Nephron (organoid): Measurements from ENCODE around the gene PCDH1.

Experiments used
- H3K27ac Mint-ChIP-seq, 3 experiments: 2 replicates each; pipeline ENCODE4 v1.8.0; 2020; ENCODE audit warnings: mixed read lengths in 3 of 3, mild to moderate bottlenecking in 2 of 3, moderate library complexity in 1 of 3
- H3K27me3 Mint-ChIP-seq: 2 replicates; pipeline ENCODE4 v1.8.0; 2021; ENCODE audit warnings: low read depth, mild to moderate bottlenecking, moderate library complexity, mixed read lengths
- H3K36me3 Mint-ChIP-seq: 2 replicates; pipeline ENCODE4 v1.8.0; 2020; ENCODE audit warnings: low read depth, mixed read lengths
- H3K4me1 Mint-ChIP-seq: 2 replicates; pipeline ENCODE4 v1.8.0; 2020; ENCODE audit warnings: mixed read lengths
- H3K4me3 Mint-ChIP-seq, 3 experiments: 2 replicates each; pipeline ENCODE4 v1.8.0; 2020; ENCODE audit warnings: mild to moderate bottlenecking in 3 of 3, mixed read lengths in 3 of 3, moderate library complexity in 2 of 3
- H3K9me3 Mint-ChIP-seq: 2 replicates; pipeline ENCODE4 v1.8.0; 2020; ENCODE audit warnings: mixed read lengths
- CTCF ChIP-seq, 3 experiments: fragments of 200-600 bp; sonication (generic); IDR thresholded peaks; one replicate each; pipeline ENCODE4 v1.5.0; 2021; ENCODE audit warnings: antibody characterized with exemption in 3 of 3; ENCODE audit not compliant: unreplicated experiment in 3 of 3

PCDH1 gene

GRCh38 chr5:141840826-141841360 lies 37.3 kb downstream of the PCDH1 start:
- Mint-ChIP-seq H3K36me3 (no peaks in the 10 kb centered on the region), H3K9me3 (no peaks in the 10 kb centered on the region), H3K27me3 (peaks cover 15% of the 10 kb centered on the region), H3K4me3 (no peak overlapping the region), H3K4me1 (peaks cover 32% of the 10 kb centered on the region), H3K27ac (peak overlapping the region; percentile 2 to 19 (median 8))
- TF ChIP-seq CTCF (IDR thresholded peaks at IDR 0.05; ENCODE audit: unreplicated experiment in 3 of 3) = no peak

DNA sequence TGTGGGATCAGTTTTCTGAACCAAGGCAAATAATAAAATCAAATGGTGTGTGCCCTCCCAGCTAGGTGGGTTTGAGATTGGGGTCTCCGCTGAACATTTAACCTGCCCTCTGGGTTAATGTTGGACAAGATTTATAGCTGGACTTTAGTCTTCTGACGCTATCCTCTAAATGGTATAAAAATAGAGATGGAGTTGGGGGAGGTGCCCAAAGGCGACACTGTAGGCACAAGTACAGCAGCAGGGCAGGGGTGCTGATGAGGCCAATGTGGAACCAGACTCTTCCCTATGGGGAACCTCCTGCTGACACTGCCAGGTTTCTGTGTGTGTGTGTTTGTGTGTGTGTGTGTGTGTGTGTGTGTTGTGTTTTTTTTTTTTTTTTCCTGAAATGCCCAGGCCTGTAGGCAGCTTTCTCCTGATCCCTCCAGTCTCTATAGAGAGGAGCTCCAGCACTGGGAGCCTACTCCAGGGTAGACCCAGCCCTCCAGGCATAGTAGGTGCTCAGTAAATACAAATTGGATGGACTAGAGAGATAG lies 37.9 kb downstream of the PCDH1 start:
- no peaks in the 10 kb centered on the region for H3K36me3 Mint-ChIP-seq
- peaks cover 33% of the 10 kb centered on the region for H3K4me1 Mint-ChIP-seq
- peak overlapping the region; percentile 8 to 61 (median 52) for H3K27ac Mint-ChIP-seq
- H3K27me3 Mint-ChIP-seq = peaks cover 14% of the 10 kb centered on the region
- TF ChIP-seq CTCF (IDR thresholded peaks at IDR 0.05; ENCODE audit: unreplicated experiment in 3 of 3) = no peak
- H3K4me3 Mint-ChIP-seq = no peak overlapping the region
- no peaks in the 10 kb centered on the region for H3K9me3 Mint-ChIP-seq

DNA sequence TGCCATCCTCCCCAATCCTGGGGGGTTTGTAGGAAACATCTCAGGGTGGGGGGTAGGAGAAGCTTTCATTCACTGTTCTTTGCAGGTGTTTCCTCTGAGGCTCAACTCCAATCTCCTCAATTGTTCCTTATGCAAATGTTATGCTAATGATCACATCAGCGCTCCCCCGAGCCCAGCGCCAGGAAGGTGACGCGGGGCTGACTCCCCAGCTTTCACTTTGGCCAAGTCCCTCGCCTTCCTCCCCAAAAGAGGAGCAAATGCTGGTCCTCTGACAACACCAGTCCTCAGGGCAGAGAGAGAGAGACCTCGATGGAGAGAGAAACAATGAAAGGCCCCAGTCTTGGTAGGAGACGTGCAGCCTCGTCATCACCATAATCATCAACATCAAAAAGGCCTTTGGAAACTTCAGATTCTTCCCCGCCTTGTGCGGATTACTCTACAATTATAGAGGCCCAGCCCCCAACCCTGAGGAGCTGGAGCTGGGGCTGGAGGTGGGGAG lies 39.1 kb downstream of the PCDH1 start:
- H3K36me3 Mint-ChIP-seq = no peaks in the 10 kb centered on the region
- no peaks in the 10 kb centered on the region for H3K9me3 Mint-ChIP-seq
- H3K4me3 Mint-ChIP-seq = no peak overlapping the region
- TF ChIP-seq CTCF (IDR thresholded peaks at IDR 0.05; ENCODE audit: unreplicated experiment in 3 of 3) = no peak
- peak overlapping the region; percentile 33 to 62 (median 52) for H3K27ac Mint-ChIP-seq
- peaks cover 38% of the 10 kb centered on the region for H3K4me1 Mint-ChIP-seq
- H3K27me3 Mint-ChIP-seq = peaks cover 14% of the 10 kb centered on the region

GRCh38 chr5:141838326-141839014 lies 39.7 kb downstream of the PCDH1 start:
- Mint-ChIP-seq H3K9me3 (no peaks in the 10 kb centered on the region), H3K27me3 (peaks cover 14% of the 10 kb centered on the region), H3K36me3 (no peaks in the 10 kb centered on the region), H3K4me1 (peaks cover 38% of the 10 kb centered on the region), H3K27ac (peak overlapping the region in 2 of 3 experiments; percentile 15 to 40), H3K4me3 (no peak overlapping the region)
- no peak for TF ChIP-seq CTCF (IDR thresholded peaks at IDR 0.05; ENCODE audit: unreplicated experiment in 3 of 3)

- Mint-ChIP-seq H3K4me1 (peaks cover 35% of the 10 kb centered on the region), H3K27ac (peak overlapping the region; percentile 83 to 91 (median 86)), H3K4me3 (peak overlapping the region in 2 of 3 experiments; percentile 26 to 62), H3K9me3 (no peaks in the 10 kb centered on the region), H3K27me3 (peaks cover 19% of the 10 kb centered on the region), H3K36me3 (no peaks in the 10 kb centered on the region)
- TF ChIP-seq CTCF (IDR thresholded peaks at IDR 0.05; ENCODE audit: unreplicated experiment in 3 of 3) = no peak
These were observed 42.1 kb downstream of the PCDH1 start for GRCh38 chr5:141835928-141836670.
